SK-N-SH treated with all-trans-retinoic acid at 6 μM for 48 hours (cell line): Measurements from ENCODE around the gene SEPHS1.

Experiments used
- ATAC-seq: fragments of 200-7000 bp; cut with Tn5 transposase; 3 replicates; pipeline ENCODE4 v1.9.1; 2020; ENCODE audit warnings: mild to moderate bottlenecking, moderate library complexity
- BACH2 ChIP-seq: fragments of 250-450 bp; sonication (Bioruptor Pico); IDR thresholded peaks from 2 replicates; pipeline ENCODE4 v1.9.0; 2021; ENCODE audit warnings: mild to moderate bottlenecking, borderline replicate concordance
- CREB5 ChIP-seq: fragments of 250-450 bp; sonication (Bioruptor Pico); IDR thresholded peaks from 2 replicates; pipeline ENCODE4 v1.5.1; 2020; ENCODE audit warnings: low read depth, mild to moderate bottlenecking, moderate library complexity
- CSDC2 ChIP-seq: fragments of 250-450 bp; sonication (Bioruptor Pico); IDR thresholded peaks from 2 replicates; pipeline ENCODE4 v1.5.0; 2020; ENCODE audit warnings: mild to moderate bottlenecking, moderate library complexity
- ESRRG ChIP-seq: fragments of 250-450 bp; sonication (Bioruptor Pico); IDR thresholded peaks from 2 replicates; pipeline ENCODE4 v1.6.1; 2021; ENCODE audit warnings: mild to moderate bottlenecking
- GLIS3 ChIP-seq: fragments of 250-450 bp; sonication (Bioruptor Pico); IDR thresholded peaks from 2 replicates; pipeline ENCODE4 v1.5.0; 2020; ENCODE audit warnings: mild to moderate bottlenecking, moderate library complexity
- ISL1 ChIP-seq: fragments of 250-450 bp; sonication (Bioruptor Pico); IDR thresholded peaks from 2 replicates; pipeline ENCODE4 v2.1.2; 2022; ENCODE audit warnings: mild to moderate bottlenecking, moderate library complexity
- OSR1 ChIP-seq: fragments of 250-450 bp; sonication (Bioruptor Pico); IDR thresholded peaks from 2 replicates; pipeline ENCODE4 v1.8.0; 2022; ENCODE audit warnings: moderate library complexity, mild to moderate bottlenecking, inconsistent platforms
- PATZ1 ChIP-seq: fragments of 250-450 bp; sonication (Bioruptor Pico); IDR thresholded peaks from 2 replicates; pipeline ENCODE4 v1.8.0; 2020; ENCODE audit warnings: mild to moderate bottlenecking, moderate library complexity, borderline replicate concordance
- POU6F1 ChIP-seq: fragments of 250-450 bp; sonication (Bioruptor Pico); IDR thresholded peaks from 2 replicates; pipeline ENCODE4 v1.8.0; 2021; ENCODE audit warnings: low read depth, mild to moderate bottlenecking, moderate library complexity, borderline replicate concordance
- PPARA ChIP-seq: fragments of 250-450 bp; sonication (Bioruptor Pico); IDR thresholded peaks from 2 replicates; pipeline ENCODE4 v1.5.0; 2020; ENCODE audit warnings: mild to moderate bottlenecking, borderline replicate concordance
- RARB ChIP-seq: fragments of 250-450 bp; sonication (Bioruptor Pico); IDR thresholded peaks from 2 replicates; pipeline ENCODE4 v1.8.0; 2021; ENCODE audit warnings: mild to moderate bottlenecking, moderate library complexity
- SNAI2 ChIP-seq: fragments of 250-450 bp; sonication (Bioruptor Pico); IDR thresholded peaks from 2 replicates; pipeline ENCODE4 v1.5.0; 2020; ENCODE audit warnings: mild to moderate bottlenecking, moderate library complexity
- TCF4 ChIP-seq: fragments of 250-450 bp; sonication (Bioruptor Pico); IDR thresholded peaks from 2 replicates; pipeline ENCODE4 v1.8.0; 2021; ENCODE audit warnings: mild to moderate bottlenecking, moderate library complexity, borderline replicate concordance
- TOX ChIP-seq: fragments of 250-450 bp; sonication (Bioruptor Pico); IDR thresholded peaks from 2 replicates; pipeline ENCODE4 v1.8.0; 2021; ENCODE audit warnings: mild to moderate bottlenecking, moderate library complexity, borderline replicate concordance
- TSHZ2 ChIP-seq: fragments of 250-450 bp; sonication (Bioruptor Pico); IDR thresholded peaks from 2 replicates; pipeline ENCODE4 v1.5.0; 2020; ENCODE audit warnings: mild to moderate bottlenecking, moderate library complexity
- ZNF565 ChIP-seq: fragments of 450-650 bp; formaldehyde crosslinking; conservative IDR thresholded peaks from 2 replicates; pipeline ENCODE4 v1.5.0; 2020; ENCODE audit warnings: low read depth, mild to moderate bottlenecking, moderate library complexity
- ZNF70 ChIP-seq: fragments of 450-650 bp; formaldehyde crosslinking; IDR thresholded peaks from 2 replicates; pipeline ENCODE4 v1.5.0; 2020; ENCODE audit warnings: mild to moderate bottlenecking, moderate library complexity
- ZNF8 ChIP-seq: fragments of 450-650 bp; formaldehyde crosslinking; IDR thresholded peaks from 2 replicates; pipeline ENCODE4 v1.5.0; 2020; ENCODE audit warnings: mild to moderate bottlenecking, moderate library complexity
- TF ChIP-seq, protein P1 (sequence below): fragments of 250-450 bp; sonication (Bioruptor Pico); IDR thresholded peaks from 2 replicates; pipeline ENCODE4 v1.5.1; 2021; ENCODE audit warnings: mild to moderate bottlenecking, moderate library complexity

Gene SEPHS1

DNA sequence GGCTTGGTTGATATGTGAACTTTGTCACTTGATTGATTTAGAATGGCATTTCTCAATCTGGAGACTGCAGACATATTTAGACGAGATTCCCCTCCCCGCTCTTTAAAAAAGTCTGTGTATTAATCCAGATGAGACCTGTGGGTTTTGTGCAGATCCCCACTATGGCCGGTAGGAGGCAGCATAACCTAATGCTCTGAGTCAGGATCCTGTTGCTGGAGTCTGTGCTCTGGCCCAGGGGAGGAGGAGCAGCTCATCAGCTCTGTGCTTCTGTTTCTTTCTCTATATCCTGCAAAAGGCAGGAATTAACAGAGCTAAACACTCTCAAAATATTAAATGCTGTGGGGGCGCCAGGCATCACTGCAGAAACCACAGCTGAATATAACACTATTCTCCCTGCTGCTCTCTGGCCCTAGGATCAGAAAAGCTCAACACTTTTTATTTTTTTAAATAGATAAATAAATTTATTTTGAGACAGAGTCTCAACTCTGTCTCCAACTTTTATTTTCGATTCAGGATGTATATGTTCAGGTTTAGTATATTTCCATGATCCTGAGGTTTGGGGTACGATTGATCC lies 23.9 kb upstream of the SEPHS1 start (continued):
- TF ChIP-seq TSHZ2 (CRISPR knock-in tag) (no peak), OSR1 (no peak)

GRCh38 chr10:13366891-13367290 lies 18.8 kb upstream of the SEPHS1 start:
- TF ChIP-seq TOX (CRISPR knock-in tag) (no peak), ESRRG (CRISPR knock-in tag) (no peak)
- ATAC-seq, result no peak

- no peak for TF ChIP-seq PPARA (CRISPR knock-in tag)
- no peak for TF ChIP-seq OSR1
- no peak for TF ChIP-seq ISL1 (CRISPR knock-in tag)
- TF ChIP-seq CSDC2 (CRISPR knock-in tag), result no peak
- TF ChIP-seq, protein P1, sequence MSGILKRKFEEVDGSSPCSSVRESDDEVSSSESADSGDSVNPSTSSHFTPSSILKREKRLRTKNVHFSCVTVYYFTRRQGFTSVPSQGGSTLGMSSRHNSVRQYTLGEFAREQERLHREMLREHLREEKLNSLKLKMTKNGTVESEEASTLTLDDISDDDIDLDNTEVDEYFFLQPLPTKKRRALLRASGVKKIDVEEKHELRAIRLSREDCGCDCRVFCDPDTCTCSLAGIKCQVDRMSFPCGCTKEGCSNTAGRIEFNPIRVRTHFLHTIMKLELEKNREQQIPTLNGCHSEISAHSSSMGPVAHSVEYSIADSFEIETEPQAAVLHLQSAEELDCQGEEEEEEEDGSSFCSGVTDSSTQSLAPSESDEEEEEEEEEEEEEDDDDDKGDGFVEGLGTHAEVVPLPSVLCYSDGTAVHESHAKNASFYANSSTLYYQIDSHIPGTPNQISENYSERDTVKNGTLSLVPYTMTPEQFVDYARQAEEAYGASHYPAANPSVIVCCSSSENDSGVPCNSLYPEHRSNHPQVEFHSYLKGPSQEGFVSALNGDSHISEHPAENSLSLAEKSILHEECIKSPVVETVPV (CRISPR knock-in tag), result no peak
- no peak for TF ChIP-seq RARB (CRISPR knock-in tag)
- no peak for TF ChIP-seq CREB5 (CRISPR knock-in tag)
- no peak for TF ChIP-seq BACH2 (CRISPR knock-in tag)
- TF ChIP-seq GLIS3 (CRISPR knock-in tag), result no peak
- no peak for TF ChIP-seq TOX (CRISPR knock-in tag)
- no peak for TF ChIP-seq TCF4
- no peak for TF ChIP-seq SNAI2
- no peak for TF ChIP-seq TSHZ2 (CRISPR knock-in tag)
- TF ChIP-seq POU6F1 (CRISPR knock-in tag), result no peak
- TF ChIP-seq ZNF565 (CRISPR knock-in tag), result no peak
- TF ChIP-seq ZNF70, result no peak
- no peak for ATAC-seq
These were observed 17.7 kb upstream of the SEPHS1 start for GRCh38 chr10:13365831-13366230.

GRCh38 chr10:13365243-13365642 lies 17.1 kb upstream of the SEPHS1 start:
- ATAC-seq, result no peak
- TF ChIP-seq GLIS3 (CRISPR knock-in tag) (no peak), OSR1 (no peak), TCF4 (no peak), CREB5 (CRISPR knock-in tag) (no peak), PATZ1 (no peak), CSDC2 (CRISPR knock-in tag) (no peak), ZNF8 (no peak), ZNF70 (no peak), ZNF565 (CRISPR knock-in tag) (no peak), ISL1 (CRISPR knock-in tag) (no peak)
- TF ChIP-seq, protein P1 (CRISPR knock-in tag), result no peak
- TF ChIP-seq, all 23 proteins: peak for 0
